Measurements from ENCODE around the gene MAP3K21. TPM values are rescaled to one million over a fixed set of nuclear protein-coding genes. Genes with fewer than 3 reads are reported as not detected.

The MAP3K21 gene
- total RNA-seq, 1 experiment from 2014 or later: 24.2 TPM

DNA sequence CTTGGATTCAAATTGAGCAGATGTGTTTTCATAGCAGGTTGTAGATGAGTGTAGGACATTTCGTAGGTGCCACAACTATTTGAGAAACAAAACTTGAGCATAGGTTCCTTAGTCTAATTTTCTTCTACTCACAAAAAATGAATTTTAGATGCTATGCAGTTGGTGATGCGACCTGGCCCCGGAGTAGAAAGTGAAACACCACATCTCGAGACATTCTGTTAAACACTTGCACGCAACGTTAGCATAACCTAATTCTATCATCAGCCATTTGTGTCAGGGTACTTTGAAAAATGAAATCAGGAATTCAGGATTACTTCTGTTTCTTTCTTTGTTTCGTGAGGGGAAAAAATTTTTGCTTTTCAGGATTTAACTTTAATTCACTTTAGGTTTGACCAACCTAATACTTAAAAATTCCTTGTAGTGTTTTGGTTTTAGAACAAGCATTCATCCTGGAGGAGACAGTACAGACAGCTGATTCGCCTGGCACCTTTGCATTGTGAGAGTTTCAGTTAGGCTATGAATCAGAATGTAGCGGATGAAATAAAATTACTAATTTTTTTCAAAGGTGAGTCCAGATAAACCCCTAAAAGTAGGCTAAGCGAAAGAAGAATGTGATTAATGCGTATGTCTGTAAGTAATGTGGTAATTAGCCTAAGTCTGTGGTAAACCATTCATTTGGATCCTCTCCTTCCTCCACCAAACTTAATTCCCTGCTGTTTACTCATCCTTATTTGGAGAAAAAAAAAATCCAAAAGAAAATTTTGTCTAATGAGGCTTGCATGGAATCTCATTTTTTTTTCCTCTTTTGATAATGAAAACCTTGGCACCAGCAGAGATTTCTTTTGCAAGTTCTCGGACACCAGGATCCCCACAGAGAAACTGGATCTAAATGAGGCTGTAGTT is 44.9 kb downstream of the MAP3K21 start:
- BruUV-seq (replicated peaks): no TSS peak
- Mint-ChIP-seq H3K4me1 (ENCODE audit: insufficient read depth, unreplicated experiment) (peaks cover 12% of the 10 kb centered on the region), H3K27me3 (ENCODE audit: insufficient read depth, unreplicated experiment) (no peaks in the 10 kb centered on the region), H3K4me3 (ENCODE audit: unreplicated experiment) (no peak overlapping the region), H3K36me3 (ENCODE audit: insufficient read depth, unreplicated experiment) (peaks cover 50% of the 10 kb centered on the region), H3K27ac (ENCODE audit: low read depth, unreplicated experiment) (no peak overlapping the region), H3K9me3 (ENCODE audit: unreplicated experiment) (no peaks in the 10 kb centered on the region)
- TF ChIP-seq, protein P1, sequence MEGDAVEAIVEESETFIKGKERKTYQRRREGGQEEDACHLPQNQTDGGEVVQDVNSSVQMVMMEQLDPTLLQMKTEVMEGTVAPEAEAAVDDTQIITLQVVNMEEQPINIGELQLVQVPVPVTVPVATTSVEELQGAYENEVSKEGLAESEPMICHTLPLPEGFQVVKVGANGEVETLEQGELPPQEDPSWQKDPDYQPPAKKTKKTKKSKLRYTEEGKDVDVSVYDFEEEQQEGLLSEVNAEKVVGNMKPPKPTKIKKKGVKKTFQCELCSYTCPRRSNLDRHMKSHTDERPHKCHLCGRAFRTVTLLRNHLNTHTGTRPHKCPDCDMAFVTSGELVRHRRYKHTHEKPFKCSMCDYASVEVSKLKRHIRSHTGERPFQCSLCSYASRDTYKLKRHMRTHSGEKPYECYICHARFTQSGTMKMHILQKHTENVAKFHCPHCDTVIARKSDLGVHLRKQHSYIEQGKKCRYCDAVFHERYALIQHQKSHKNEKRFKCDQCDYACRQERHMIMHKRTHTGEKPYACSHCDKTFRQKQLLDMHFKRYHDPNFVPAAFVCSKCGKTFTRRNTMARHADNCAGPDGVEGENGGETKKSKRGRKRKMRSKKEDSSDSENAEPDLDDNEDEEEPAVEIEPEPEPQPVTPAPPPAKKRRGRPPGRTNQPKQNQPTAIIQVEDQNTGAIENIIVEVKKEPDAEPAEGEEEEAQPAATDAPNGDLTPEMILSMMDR (IDR thresholded peaks at IDR 0.05; ENCODE audit: unreplicated experiment): no peak
- ChIA-PET POLR2A (interaction anchor here (0.6 to 1.8 kb wide), 2 partner anchors 13 to 26 kb away, joined by 3 to 15 read pairs; no protein-coding TSS in a partner anchor), CTCF (interaction anchor here (0.7 to 2.0 kb wide), 11 partner anchors 9 to 883 kb away, joined by 3 to 17 read pairs (median 4); no protein-coding TSS in a partner anchor)
- intact Hi-C loops (cut with micrococcal nuclease): no loop called here
- no peak for DNase-seq (ENCODE audit: unreplicated experiment)

DNA sequence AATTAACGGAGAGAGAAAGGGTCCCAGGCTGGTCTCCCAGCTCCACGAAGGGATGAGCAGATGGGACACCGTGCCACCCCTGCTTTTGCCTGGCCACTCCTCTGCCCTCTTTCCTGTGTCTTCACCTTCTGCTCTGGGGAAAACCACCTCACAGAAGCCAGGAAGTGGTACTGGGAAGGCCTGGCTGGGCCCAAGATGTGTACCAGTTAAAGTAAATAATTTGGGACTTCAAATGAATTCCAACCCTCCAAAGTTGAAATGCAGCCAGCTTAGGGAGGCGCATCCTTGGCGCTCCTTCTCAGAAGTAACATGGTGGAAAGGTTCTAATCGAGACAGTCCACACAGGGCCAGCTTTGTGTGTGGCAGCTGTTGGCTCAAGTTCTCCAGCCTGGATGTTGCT is 45.7 kb downstream of the MAP3K21 start:
- Mint-ChIP-seq H3K4me3 (ENCODE audit: unreplicated experiment) (no peak overlapping the region), H3K9me3 (ENCODE audit: unreplicated experiment) (no peaks in the 10 kb centered on the region), H3K36me3 (ENCODE audit: insufficient read depth, unreplicated experiment) (peaks cover 56% of the 10 kb centered on the region), H3K27ac (ENCODE audit: low read depth, unreplicated experiment) (no peak overlapping the region), H3K4me1 (ENCODE audit: insufficient read depth, unreplicated experiment) (peaks cover 6% of the 10 kb centered on the region), H3K27me3 (ENCODE audit: insufficient read depth, unreplicated experiment) (no peaks in the 10 kb centered on the region)
- intact Hi-C loops (cut with micrococcal nuclease): no loop called here
- TF ChIP-seq, protein P1 (IDR thresholded peaks at IDR 0.05; ENCODE audit: unreplicated experiment): no peak
- no TSS peak for BruUV-seq (replicated peaks)
- ChIA-PET POLR2A (interaction anchor here (0.7 to 1.8 kb wide), 2 partner anchors 12 to 1886 kb away, joined by 3 to 15 read pairs; no protein-coding TSS in a partner anchor), CTCF (interaction anchor here (0.7 to 2.0 kb wide), 10 partner anchors 9 to 882 kb away, joined by 3 to 17 read pairs (median 4); no protein-coding TSS in a partner anchor)
- DNase-seq (ENCODE audit: unreplicated experiment): no peak

DNA sequence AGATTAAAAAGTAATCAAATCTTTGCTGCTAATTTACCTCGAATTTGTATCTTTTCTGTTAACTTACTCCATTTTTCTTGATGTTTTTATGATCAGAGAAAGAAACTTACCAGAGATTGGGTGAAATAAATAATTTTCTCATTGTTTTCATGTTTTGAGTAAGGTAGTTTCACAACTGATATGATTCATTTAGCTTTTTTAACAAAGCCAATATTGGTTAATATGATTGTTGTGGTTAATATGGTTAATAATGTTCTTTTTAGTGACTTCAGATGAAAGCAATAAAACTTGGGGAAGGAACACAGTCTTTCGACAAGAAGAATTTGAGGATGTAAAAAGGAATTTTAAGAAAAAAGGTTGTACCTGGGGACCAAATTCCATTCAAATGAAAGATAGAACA is 48.1 kb downstream of the MAP3K21 start:
- no peak for DNase-seq (ENCODE audit: unreplicated experiment)
- peaks cover 68% of the 10 kb centered on the region for H3K36me3 Mint-ChIP-seq (ENCODE audit: insufficient read depth, unreplicated experiment)
- H3K4me3 Mint-ChIP-seq (ENCODE audit: unreplicated experiment): no peak overlapping the region
- intact Hi-C loops (cut with micrococcal nuclease): no loop called here
- TF ChIP-seq, protein P1 (IDR thresholded peaks at IDR 0.05; ENCODE audit: unreplicated experiment): no peak
- no peaks in the 10 kb centered on the region for H3K27me3 Mint-ChIP-seq (ENCODE audit: insufficient read depth, unreplicated experiment)
- POLR2A ChIA-PET: interaction anchor here (0.7 to 2.5 kb wide), 2 partner anchors 8 to 1786 kb away, joined by 3 to 8 read pairs; partner anchors contain the start of gene RBM34
- no peak overlapping the region for H3K27ac Mint-ChIP-seq (ENCODE audit: low read depth, unreplicated experiment)
- no peaks in the 10 kb centered on the region for H3K9me3 Mint-ChIP-seq (ENCODE audit: unreplicated experiment)
- CTCF ChIA-PET: interaction anchor here (0.6 to 1.1 kb wide), 3 partner anchors 16 to 750 kb away, joined by 3 read pairs; no protein-coding TSS in a partner anchor
- H3K4me1 Mint-ChIP-seq (ENCODE audit: insufficient read depth, unreplicated experiment): no peaks in the 10 kb centered on the region
- BruUV-seq (replicated peaks): no TSS peak

Data from MCF 10A (cell line).